Measurements from ENCODE around the gene TAAR8. TPM values are rescaled to one million over a fixed set of nuclear protein-coding genes. Genes with fewer than 3 reads are reported as not detected.

The TAAR8 gene
- total and polyA plus RNA-seq, 2 donors (not counting 1 experiment from before 2014, with no cell fraction given): not detected

GRCh38 chr6:132511210-132511830, 41.2 kb upstream of the TAAR8 start:
- Histone ChIP-seq H3K79me2 (ENCODE audit: control insufficient read depth, insufficient read depth, low read length) (peaks cover 81% of the 10 kb centered on the region), H3K9ac (ENCODE audit: low read length) (peak overlapping the region; percentile 73), H3K4me3 (ENCODE audit: control extremely low read depth in 1 of 5, extremely low read depth in 1 of 5, insufficient read depth in 1 of 5, low read depth in 2 of 5, low read length in 4 of 5) (peak overlapping the region; percentile 59 to 86 (median 81)), H2AFZ (ENCODE audit: insufficient read depth, low read depth, low read length, poor library complexity, severe bottlenecking) (no peak overlapping the region), H4K20me1 (ENCODE audit: control insufficient read depth, insufficient read depth, low read length, poor library complexity, severe bottlenecking) (peaks cover 42% of the 10 kb centered on the region), H3K4me1 (ENCODE audit: control insufficient read depth in 2 of 2, insufficient read depth in 2 of 2, low read length in 2 of 2) (peaks cover 44 to 52% of the 10 kb centered on the region in 2 donors), H3K36me3 (replicated peaks in 1 of 2; ENCODE audit: control extremely low read depth in 1 of 2, control insufficient read depth in 1 of 2, extremely low read depth in 1 of 2, insufficient read depth in 2 of 2, low read length in 1 of 2) (peaks cover 19 to 29% of the 10 kb centered on the region in 2 experiments), H3K27ac (ENCODE audit: low read length in 2 of 2) (peak overlapping the region; percentile 19 to 90), H3K27me3 (replicated peaks in 1 of 4; ENCODE audit: control extremely low read depth in 1 of 4, control insufficient read depth in 3 of 4, insufficient read depth in 4 of 4, low read length in 3 of 4) (no peaks in the 10 kb centered on the region), H3K9me3 (ENCODE audit: control extremely low read depth in 1 of 3, control insufficient read depth in 2 of 3, insufficient read depth in 1 of 3, low read length in 2 of 3) (no peaks in the 10 kb centered on the region), H3K4me2 (replicated peaks; ENCODE audit: low read depth, low read length, poor library complexity, severe bottlenecking) (peak overlapping the region; percentile 84)
- intact Hi-C loops (cut with micrococcal nuclease): loop anchor here (5.0 to 10.0 kb wide), 2 partner anchors 286 to 1447 kb away; partner anchors contain the start of genes EPB41L2 and SLC18B1
- ChIA-PET CTCF (interaction anchor here (2.2 to 8.5 kb wide), 3 partner anchors 25 to 232 kb away, joined by 10 to 81 read pairs (median 17); no protein-coding TSS in a partner anchor), POLR2A (interaction anchor here (0.6 to 2.7 kb wide), 3 partner anchors 11 to 219 kb away, joined by 3 to 25 read pairs (median 7); no protein-coding TSS in a partner anchor)
- Mint-ChIP-seq H3K27ac (peak overlapping the region; percentile 92), H3K27me3 (no peaks in the 10 kb centered on the region), H3K9me3 (ENCODE audit: insufficient read depth) (no peaks in the 10 kb centered on the region), H3K4me1 (peaks cover 72% of the 10 kb centered on the region), H3K4me3 (peak overlapping the region; percentile 90)
- no peak for DNase-seq
- ATAC-seq (ENCODE audit: low read depth): no peak
- TF ChIP-seq EZH2 (IDR thresholded peaks at IDR 0.05; ENCODE audit: borderline replicate concordance, insufficient read depth, low read depth, low read length, poor library complexity, severe bottlenecking): no peak
- TF ChIP-seq CTCF (IDR thresholded peaks at IDR 0.05): no peak
- WGBS (ENCODE audit: insufficient coverage): 11% methylated on average over 2 of the region's 4 CpGs

- intact Hi-C loops (cut with micrococcal nuclease): loop anchor here (1.0 to 10.0 kb wide), 5 partner anchors 251 to 1447 kb away; partner anchors contain the start of genes EPB41L2, RPS12, SLC18B1 and TBPL1
- ChIA-PET POLR2A (interaction anchor here (1.0 to 2.7 kb wide), 7 partner anchors 12 to 302 kb away, joined by 3 to 27 read pairs (median 7); partner anchors contain the start of gene RPS12), CTCF (interaction anchor here (1.4 to 8.5 kb wide), 7 partner anchors 16 to 311 kb away, joined by 4 to 81 read pairs (median 10); partner anchors contain the start of gene SLC18B1)
- no peaks in the 10 kb centered on the region for H3K27me3 ChIP-seq (replicated peaks in 1 of 4; ENCODE audit: control extremely low read depth in 1 of 4, control insufficient read depth in 3 of 4, insufficient read depth in 4 of 4, low read length in 3 of 4)
- H3K36me3 ChIP-seq (replicated peaks in 1 of 2; ENCODE audit: control extremely low read depth in 1 of 2, control insufficient read depth in 1 of 2, extremely low read depth in 1 of 2, insufficient read depth in 2 of 2, low read length in 1 of 2): peaks cover 18 to 29% of the 10 kb centered on the region in 2 experiments
- peaks cover 37% of the 10 kb centered on the region for H4K20me1 ChIP-seq (ENCODE audit: control insufficient read depth, insufficient read depth, low read length, poor library complexity, severe bottlenecking)
- Mint-ChIP-seq H3K27ac (peak overlapping the region; percentile 92), H3K4me1 (peaks cover 66% of the 10 kb centered on the region), H3K9me3 (ENCODE audit: insufficient read depth) (no peaks in the 10 kb centered on the region), H3K27me3 (no peaks in the 10 kb centered on the region), H3K4me3 (peak overlapping the region; percentile 90)
- ATAC-seq (ENCODE audit: low read depth) (no peak), DNase-seq (no peak)
- H3K4me3 ChIP-seq (ENCODE audit: control extremely low read depth in 1 of 5, extremely low read depth in 1 of 5, insufficient read depth in 1 of 5, low read depth in 2 of 5, low read length in 4 of 5): peak overlapping the region; percentile 59 to 86 (median 81)
- H3K9ac ChIP-seq (ENCODE audit: low read length): peak overlapping the region; percentile 73
- H3K9me3 ChIP-seq (ENCODE audit: control extremely low read depth in 1 of 3, control insufficient read depth in 2 of 3, insufficient read depth in 1 of 3, low read length in 2 of 3): no peaks in the 10 kb centered on the region
- no peak overlapping the region for H2AFZ ChIP-seq (ENCODE audit: insufficient read depth, low read depth, low read length, poor library complexity, severe bottlenecking)
- 0% methylated on average over 2 of the region's 2 CpGs for WGBS (ENCODE audit: insufficient coverage)
- H3K4me1 ChIP-seq (ENCODE audit: control insufficient read depth in 2 of 2, insufficient read depth in 2 of 2, low read length in 2 of 2): peaks cover 41 to 47% of the 10 kb centered on the region in 2 donors
- H3K4me2 ChIP-seq (replicated peaks; ENCODE audit: low read depth, low read length, poor library complexity, severe bottlenecking): peak overlapping the region; percentile 84
- peaks cover 76% of the 10 kb centered on the region for H3K79me2 ChIP-seq (ENCODE audit: control insufficient read depth, insufficient read depth, low read length)
- TF ChIP-seq EZH2 (IDR thresholded peaks at IDR 0.05; ENCODE audit: borderline replicate concordance, insufficient read depth, low read depth, low read length, poor library complexity, severe bottlenecking) (no peak), CTCF (IDR thresholded peaks at IDR 0.05) (no peak)
- H3K27ac ChIP-seq (ENCODE audit: low read length in 2 of 2): peak overlapping the region; percentile 19 to 90
Observed at GRCh38 chr6:132511831-132512220, 40.6 kb upstream of the TAAR8 start.

Measured in B cell (primary cell).